Ecto neural progenitor cell (in vitro differentiated cells): ENCODE data around the gene TBATA.

Experiments
- DNase-seq: peaks from one replicate; pipeline ENCODE4 v3.0.0-alpha.2; 2018; ENCODE audit warnings: low spot score

TBATA gene

DNA sequence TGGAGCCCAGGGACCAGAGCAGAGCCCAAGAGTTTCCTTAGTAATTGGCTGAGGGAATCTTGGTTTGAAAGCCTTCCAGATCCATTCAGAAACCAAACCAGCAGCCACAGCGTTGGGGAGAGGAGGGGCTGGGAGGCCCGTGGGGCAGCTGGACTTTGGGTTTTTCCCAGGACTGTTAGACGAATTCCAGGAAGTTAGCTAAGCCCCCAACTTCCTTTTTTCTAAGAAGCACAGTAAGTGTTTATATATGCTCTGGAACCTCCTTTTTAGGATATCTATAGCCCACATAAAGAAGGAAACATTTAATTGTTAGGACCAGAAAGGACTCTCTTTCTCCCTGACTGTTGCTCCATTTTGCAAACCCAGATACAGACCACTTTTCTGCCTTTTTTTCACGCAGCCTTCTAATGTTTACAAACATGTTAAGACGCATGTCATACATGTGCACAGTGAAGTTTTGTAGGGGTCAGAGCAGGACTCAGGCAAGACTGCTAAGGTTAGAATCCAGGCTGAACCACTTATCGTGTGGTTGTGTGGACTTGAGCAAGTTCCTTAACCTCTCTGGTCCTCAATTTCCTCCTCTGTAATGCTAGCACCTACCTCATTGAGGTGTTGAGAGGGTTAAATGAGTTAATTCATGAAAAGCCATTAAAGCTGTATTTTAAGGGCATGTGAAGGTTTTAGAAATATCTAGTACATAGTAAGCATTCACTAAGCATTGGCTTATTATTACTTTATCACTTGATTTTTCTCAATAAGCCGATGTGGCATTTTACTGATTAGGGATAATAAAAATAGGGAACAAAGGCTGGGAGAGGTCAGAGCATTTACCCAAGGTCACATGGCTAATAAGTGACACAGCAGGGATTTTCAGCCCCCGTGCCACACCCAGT is 42.4 kb downstream of the TBATA start:
- DNase-seq: no peak

DNA sequence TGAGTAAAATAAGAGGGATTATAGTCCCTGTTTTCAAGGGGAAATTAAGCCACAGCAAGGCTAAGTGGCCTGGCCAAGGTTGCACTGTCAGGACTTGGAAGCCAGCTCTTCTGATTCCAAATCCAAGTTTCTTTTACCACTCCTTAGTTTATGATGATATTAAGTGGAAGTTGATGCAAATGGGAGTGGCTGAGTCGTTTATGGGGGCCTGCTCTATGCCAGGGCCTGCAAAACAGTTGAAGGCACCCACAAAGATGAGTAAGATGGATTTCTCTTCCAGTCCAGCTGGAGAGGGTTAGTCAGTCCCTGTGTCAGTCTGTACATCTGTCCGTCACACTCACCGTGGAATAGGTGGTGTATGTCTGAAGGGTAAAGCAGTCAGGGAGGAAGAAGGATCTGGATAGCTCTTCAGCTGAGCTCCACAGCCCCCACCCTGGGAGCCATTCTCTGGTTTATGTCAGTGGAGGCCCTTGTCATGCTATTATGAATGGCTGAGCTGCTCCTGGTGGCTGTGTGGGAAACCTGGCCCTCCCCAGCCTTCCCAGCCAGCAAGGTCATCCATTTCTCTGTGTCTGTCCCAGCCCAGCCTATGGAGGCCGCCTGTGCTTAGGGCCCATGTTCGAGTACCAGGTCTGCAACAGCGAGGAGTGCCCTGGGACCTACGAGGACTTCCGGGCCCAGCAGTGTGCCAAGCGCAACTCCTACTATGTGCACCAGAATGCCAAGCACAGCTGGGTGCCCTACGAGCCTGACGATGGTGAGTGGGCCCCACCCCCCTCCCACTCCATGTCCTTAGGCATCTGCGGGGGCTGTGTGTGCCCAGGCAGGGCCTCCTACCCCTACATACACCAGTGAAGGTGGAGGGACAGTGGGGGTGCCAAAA is 44.5 kb downstream of the TBATA start:
- no peak for DNase-seq

- no peak for DNase-seq
Measured at GRCh38 chr10:70738761-70739121, 46.4 kb downstream of the TBATA start.

GRCh38 chr10:70738006-70738760 is 47.0 kb downstream of the TBATA start:
- DNase-seq: no peak

GRCh38 chr10:70737250-70737649 is 47.9 kb downstream of the TBATA start:
- DNase-seq: no peak

DNA sequence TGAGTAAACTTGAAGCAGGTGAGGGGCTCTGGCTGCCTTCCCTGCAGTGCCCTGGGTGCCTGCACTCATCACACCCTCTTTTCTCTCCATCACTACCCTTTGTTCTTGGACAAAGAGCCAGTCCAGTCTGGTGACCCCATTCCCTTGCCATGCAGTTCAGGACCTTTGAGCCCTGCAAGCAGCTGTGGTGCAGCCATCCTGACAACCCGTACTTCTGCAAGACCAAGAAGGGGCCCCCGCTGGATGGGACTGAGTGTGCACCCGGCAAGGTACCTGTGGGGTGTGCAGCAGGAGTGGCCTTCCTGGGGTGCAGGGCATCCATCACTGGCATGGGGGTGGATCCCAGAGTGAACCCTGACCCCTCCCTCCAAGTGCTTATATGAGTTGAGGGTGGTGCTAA is 48.7 kb downstream of the TBATA start:
- DNase-seq: no peak

GRCh38 chr10:70735161-70735560 is 50.0 kb downstream of the TBATA start:
- no peak for DNase-seq

DNA sequence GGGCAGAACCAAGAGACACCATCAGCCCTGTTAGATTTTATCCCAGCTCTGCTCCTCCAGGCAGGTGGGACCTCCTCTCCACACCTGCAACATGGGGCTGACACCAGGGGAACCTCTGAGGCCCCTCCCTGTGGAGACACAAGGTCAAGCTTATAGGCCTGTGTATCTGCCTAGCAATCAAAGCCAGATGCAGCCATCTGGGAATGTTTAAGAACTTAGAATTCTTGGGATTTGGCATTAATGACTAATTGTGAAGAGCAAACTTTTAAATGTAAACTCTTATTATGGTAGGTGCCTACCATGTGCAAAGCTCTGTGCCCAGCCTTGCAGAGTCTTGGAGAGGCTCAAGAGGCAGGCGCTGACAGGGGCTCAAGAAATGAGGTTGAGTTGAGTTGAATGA is 52.1 kb downstream of the TBATA start:
- no peak for DNase-seq

GRCh38 chr10:70732569-70732968 is 52.6 kb downstream of the TBATA start:
- DNase-seq: no peak

- no peak for DNase-seq
Measured at GRCh38 chr10:70730955-70731354, 54.2 kb downstream of the TBATA start.

GRCh38 chr10:70729763-70730357 is 55.3 kb downstream of the TBATA start:
- DNase-seq: no peak

DNA sequence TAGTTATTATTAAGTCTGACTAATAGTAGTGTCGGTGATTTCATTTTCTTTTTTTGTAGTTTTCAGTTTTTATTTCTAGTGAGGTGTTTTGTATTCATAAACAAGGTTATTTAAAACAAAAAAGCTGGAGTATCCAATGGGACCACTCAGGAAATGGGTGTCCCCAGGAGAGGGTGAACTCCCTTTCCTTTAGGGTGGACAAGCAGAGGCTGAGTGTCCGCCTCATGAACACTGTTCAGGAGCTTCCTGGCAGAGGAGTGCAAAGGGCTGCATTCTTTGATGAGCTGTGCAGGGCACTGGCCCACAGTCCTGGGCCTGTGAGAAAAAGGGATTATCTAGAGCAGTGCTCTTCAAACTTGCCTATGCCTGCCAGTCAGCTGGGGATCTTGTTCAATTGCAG is 56.8 kb downstream of the TBATA start:
- no peak for DNase-seq

DNA sequence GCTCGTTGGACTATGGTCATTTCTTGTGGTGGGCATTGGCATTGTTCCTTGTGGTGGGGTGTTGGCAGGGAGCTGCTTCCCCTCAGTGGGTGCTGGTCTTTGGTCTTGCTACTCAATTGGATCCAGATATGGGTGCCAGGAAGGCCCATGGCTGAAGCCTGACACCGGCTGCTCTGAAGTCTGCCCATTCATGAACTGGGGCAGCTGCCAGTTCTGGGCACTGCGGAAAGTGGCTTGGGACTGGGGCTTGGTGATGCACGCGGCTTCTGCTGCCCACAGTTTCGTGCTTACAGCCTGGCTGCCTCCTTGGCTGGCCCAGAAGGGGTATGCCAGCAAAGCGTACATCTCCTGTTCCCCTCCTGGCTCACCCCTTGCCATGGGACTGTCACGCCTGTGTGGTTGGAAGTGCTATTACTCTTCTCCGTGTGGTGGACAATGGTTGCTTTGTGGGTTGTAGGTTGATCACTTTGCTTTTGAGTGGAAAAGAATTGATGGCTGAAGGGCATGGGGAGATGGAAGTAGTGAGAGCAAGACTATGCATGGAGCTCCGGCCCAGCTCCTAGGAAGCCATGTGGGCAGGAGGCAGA is 58.2 kb downstream of the TBATA start:
- DNase-seq: no peak

GRCh38 chr10:70723771-70724170 is 61.4 kb downstream of the TBATA start:
- no peak for DNase-seq

- DNase-seq: no peak
Measured at GRCh38 chr10:70722820-70723424, 62.3 kb downstream of the TBATA start.
